Nucleus accumbens (tissue), 56 donors: ENCODE results near the gene RAG2.
"Not testable (repeated sequence)": the region's sequence is repeated elsewhere in the genome, so short reads cannot be mapped to it uniquely, and the experiment has no call there.

Experiments used
- DNase-seq, 56 donors: peaks; one replicate each; lab custom pipeline; 2025; lab: John Stamatoyannopoulos, UW

Gene RAG2

GRCh38 chr11:36557390-36557789 lies 40.6 kb downstream of the RAG2 start:
- not testable (repeated sequence) for DNase-seq

GRCh38 chr11:36550385-36551115 lies 47.5 kb downstream of the RAG2 start:
- no peak for DNase-seq
